ENCODE results near the gene PCCA.

- TF ChIP-seq, protein P1, sequence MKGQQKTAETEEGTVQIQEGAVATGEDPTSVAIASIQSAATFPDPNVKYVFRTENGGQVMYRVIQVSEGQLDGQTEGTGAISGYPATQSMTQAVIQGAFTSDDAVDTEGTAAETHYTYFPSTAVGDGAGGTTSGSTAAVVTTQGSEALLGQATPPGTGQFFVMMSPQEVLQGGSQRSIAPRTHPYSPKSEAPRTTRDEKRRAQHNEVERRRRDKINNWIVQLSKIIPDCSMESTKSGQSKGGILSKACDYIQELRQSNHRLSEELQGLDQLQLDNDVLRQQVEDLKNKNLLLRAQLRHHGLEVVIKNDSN (IDR thresholded peaks at IDR 0.05; ENCODE audit: borderline replicate concordance, low read depth), result no peak
- TF ChIP-seq CTCF (IDR thresholded peaks at IDR 0.05) (no peak), GABPA (IDR thresholded peaks at IDR 0.05; ENCODE audit: low read depth) (no peak), SMC3 (IDR thresholded peaks at IDR 0.05; ENCODE audit: low read depth, low read length) (no peak)
- TF ChIP-seq, protein P2, sequence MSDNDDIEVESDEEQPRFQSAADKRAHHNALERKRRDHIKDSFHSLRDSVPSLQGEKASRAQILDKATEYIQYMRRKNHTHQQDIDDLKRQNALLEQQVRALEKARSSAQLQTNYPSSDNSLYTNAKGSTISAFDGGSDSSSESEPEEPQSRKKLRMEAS (IDR thresholded peaks at IDR 0.05; ENCODE audit: low read depth), result no peak
Observed at GRCh38 chr13:100365680-100366079, 276.8 kb downstream of the PCCA start.
